ENCODE data around the gene RYR2. TPM values are rescaled to one million over a fixed set of nuclear protein-coding genes. Genes with fewer than 3 reads are reported as not detected.

Gene RYR2
- total and polyA plus RNA-seq, 9 of the 15 experiments (the other 6 are each of a cell fraction or from before 2014, with no cell fraction given): 0.03 to 0.42 (median 0.14) TPM

DNA sequence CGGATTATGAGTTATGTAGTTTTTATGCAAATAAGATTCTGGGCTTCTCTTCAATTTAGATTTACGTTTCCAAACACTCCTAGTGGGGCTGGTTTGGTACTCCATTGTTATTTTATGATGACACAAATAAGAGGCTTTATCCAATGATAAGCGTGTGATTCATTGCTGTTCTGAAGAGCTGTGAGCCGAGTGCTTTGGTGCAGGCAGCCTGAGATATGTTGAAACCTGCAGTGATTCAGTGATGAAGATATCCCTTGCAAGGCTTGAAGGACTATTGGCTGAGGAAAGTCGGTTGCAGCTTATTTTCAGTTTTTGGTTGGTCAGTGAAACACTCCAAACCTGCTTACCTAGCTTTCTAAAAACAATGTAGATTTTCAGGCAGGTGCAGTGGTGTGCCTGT is 112.2 kb downstream of the RYR2 start (continued):
- TF ChIP-seq SLC30A9 (CRISPR knock-in tag; IDR thresholded peaks at IDR 0.05): no peak
- TF ChIP-seq, protein P1, sequence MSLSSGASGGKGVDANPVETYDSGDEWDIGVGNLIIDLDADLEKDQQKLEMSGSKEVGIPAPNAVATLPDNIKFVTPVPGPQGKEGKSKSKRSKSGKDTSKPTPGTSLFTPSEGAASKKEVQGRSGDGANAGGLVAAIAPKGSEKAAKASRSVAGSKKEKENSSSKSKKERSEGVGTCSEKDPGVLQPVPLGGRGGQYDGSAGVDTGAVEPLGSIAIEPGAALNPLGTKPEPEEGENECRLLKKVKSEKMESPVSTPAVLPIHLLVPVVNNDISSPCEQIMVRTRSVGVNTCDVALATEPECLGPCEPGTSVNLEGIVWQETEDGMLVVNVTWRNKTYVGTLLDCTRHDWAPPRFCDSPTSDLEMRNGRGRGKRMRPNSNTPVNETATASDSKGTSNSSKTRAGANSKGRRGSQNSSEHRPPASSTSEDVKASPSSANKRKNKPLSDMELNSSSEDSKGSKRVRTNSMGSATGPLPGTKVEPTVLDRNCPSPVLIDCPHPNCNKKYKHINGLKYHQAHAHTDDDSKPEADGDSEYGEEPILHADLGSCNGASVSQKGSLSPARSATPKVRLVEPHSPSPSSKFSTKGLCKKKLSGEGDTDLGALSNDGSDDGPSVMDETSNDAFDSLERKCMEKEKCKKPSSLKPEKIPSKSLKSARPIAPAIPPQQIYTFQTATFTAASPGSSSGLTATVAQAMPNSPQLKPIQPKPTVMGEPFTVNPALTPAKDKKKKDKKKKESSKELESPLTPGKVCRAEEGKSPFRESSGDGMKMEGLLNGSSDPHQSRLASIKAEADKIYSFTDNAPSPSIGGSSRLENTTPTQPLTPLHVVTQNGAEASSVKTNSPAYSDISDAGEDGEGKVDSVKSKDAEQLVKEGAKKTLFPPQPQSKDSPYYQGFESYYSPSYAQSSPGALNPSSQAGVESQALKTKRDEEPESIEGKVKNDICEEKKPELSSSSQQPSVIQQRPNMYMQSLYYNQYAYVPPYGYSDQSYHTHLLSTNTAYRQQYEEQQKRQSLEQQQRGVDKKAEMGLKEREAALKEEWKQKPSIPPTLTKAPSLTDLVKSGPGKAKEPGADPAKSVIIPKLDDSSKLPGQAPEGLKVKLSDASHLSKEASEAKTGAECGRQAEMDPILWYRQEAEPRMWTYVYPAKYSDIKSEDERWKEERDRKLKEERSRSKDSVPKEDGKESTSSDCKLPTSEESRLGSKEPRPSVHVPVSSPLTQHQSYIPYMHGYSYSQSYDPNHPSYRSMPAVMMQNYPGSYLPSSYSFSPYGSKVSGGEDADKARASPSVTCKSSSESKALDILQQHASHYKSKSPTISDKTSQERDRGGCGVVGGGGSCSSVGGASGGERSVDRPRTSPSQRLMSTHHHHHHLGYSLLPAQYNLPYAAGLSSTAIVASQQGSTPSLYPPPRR (CRISPR knock-in tag; IDR thresholded peaks at IDR 0.05; ENCODE audit: borderline replicate concordance): no peak
- no peak for TF ChIP-seq TCFL5 (CRISPR knock-in tag; conservative IDR thresholded peaks at IDR 0.05)
- TF ChIP-seq, protein P2, sequence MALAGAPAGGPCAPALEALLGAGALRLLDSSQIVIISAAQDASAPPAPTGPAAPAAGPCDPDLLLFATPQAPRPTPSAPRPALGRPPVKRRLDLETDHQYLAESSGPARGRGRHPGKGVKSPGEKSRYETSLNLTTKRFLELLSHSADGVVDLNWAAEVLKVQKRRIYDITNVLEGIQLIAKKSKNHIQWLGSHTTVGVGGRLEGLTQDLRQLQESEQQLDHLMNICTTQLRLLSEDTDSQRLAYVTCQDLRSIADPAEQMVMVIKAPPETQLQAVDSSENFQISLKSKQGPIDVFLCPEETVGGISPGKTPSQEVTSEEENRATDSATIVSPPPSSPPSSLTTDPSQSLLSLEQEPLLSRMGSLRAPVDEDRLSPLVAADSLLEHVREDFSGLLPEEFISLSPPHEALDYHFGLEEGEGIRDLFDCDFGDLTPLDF (CRISPR knock-in tag; IDR thresholded peaks at IDR 0.05): no peak
- no peak for TF ChIP-seq SMARCA4 (IDR thresholded peaks at IDR 0.05)
- TF ChIP-seq RFX1 (IDR thresholded peaks at IDR 0.05): no peak
- TF ChIP-seq, protein P3, sequence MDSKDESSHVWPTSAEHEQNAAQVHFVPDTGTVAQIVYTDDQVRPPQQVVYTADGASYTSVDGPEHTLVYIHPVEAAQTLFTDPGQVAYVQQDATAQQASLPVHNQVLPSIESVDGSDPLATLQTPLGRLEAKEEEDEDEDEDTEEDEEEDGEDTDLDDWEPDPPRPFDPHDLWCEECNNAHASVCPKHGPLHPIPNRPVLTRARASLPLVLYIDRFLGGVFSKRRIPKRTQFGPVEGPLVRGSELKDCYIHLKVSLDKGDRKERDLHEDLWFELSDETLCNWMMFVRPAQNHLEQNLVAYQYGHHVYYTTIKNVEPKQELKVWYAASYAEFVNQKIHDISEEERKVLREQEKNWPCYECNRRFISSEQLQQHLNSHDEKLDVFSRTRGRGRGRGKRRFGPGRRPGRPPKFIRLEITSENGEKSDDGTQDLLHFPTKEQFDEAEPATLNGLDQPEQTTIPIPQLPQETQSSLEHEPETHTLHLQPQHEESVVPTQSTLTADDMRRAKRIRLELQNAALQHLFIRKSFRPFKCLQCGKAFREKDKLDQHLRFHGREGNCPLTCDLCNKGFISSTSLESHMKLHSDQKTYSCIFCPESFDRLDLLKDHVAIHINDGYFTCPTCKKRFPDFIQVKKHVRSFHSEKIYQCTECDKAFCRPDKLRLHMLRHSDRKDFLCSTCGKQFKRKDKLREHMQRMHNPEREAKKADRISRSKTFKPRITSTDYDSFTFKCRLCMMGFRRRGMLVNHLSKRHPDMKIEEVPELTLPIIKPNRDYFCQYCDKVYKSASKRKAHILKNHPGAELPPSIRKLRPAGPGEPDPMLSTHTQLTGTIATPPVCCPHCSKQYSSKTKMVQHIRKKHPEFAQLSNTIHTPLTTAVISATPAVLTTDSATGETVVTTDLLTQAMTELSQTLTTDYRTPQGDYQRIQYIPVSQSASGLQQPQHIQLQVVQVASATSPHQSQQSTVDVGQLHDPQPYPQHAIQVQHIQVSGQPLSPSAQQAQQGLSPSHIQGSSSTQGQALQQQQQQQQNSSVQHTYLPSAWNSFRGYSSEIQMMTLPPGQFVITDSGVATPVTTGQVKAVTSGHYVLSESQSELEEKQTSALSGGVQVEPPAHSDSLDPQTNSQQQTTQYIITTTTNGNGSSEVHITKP (IDR thresholded peaks at IDR 0.05; ENCODE audit: partially characterized antibody): no peak
- TF ChIP-seq ESRRB (CRISPR knock-in tag; IDR thresholded peaks at IDR 0.05; ENCODE audit: borderline replicate concordance): no peak
- TF ChIP-seq ZNF143 (CRISPR knock-in tag; IDR thresholded peaks at IDR 0.05): no peak
- TF ChIP-seq CXXC5 (CRISPR knock-in tag; IDR thresholded peaks at IDR 0.05): no peak
- TF ChIP-seq ZNF76 (CRISPR knock-in tag; IDR thresholded peaks at IDR 0.05; ENCODE audit: borderline replicate concordance): no peak
